Heart right ventricle (tissue), 16 donors: Measurements from ENCODE around the gene SDS. TPM values are rescaled to one million over a fixed set of nuclear protein-coding genes. Genes with fewer than 3 reads are reported as not detected.

ENCODE experiments used
- ATAC-seq, 8 donors: fragments of 200-7000 bp; cut with Tn5 transposase; one replicate each; pipeline ENCODE4 v1.9.1; 2020; ENCODE audit warnings: mild to moderate bottlenecking in 8 of 8, moderate library complexity in 8 of 8, moderate number of reproducible peaks in 1 of 8
- DNase-seq, 2 donors: peaks; one replicate each; pipeline ENCODE4 v3.0.0-alpha.2; 2020
- H3K27ac ChIP-seq, 10 donors: fragments of 200-600 bp; sonication (generic) in 2 of 10; one replicate each; pipeline versions ENCODE4 v1.5.0 to v1.8.0; 2020 to 2022; ENCODE audit warnings: mild to moderate bottlenecking in 3 of 10
- H3K27me3 ChIP-seq, 7 donors: fragments of 200-600 bp; one replicate each; pipeline ENCODE4 v1.8.0; 2021 to 2022; ENCODE audit warnings: mild to moderate bottlenecking in 2 of 7
- H3K36me3 ChIP-seq, 9 donors: fragments of 200-600 bp; sonication (generic) in 1 of 9; one replicate each; pipeline versions ENCODE4 v1.5.0 to v1.8.0; 2020 to 2022; ENCODE audit warnings: mild to moderate bottlenecking in 2 of 9
- H3K4me1 ChIP-seq, 9 donors: fragments of 200-600 bp; sonication (generic) in 1 of 9; one replicate each; pipeline versions ENCODE4 v1.5.0 to v1.8.0; 2020 to 2022; ENCODE audit warnings: mild to moderate bottlenecking in 4 of 9
- H3K4me3 ChIP-seq, 10 donors: fragments of 200-600 bp; sonication (generic) in 2 of 10; one replicate each; pipeline versions ENCODE4 v1.5.0 to v1.8.0; 2020 to 2022; ENCODE audit warnings: mild to moderate bottlenecking in 7 of 10, moderate library complexity in 2 of 10
- H3K9me3 ChIP-seq, 11 donors: fragments of 200-600 bp in 10 of 11; sonication (generic) in 2 of 11; one replicate each; pipeline versions ENCODE4 v1.5.0 to v1.8.0; 2013 to 2022; ENCODE audit warnings: mild to moderate bottlenecking in 2 of 11, control low read depth in 1 of 11, moderate library complexity in 1 of 11
- WGBS, 2 donors: extraction: QIAGEN DNeasy Blood & Tissue Kit; methylation state at CpG; one replicate each; pipeline ENCODE4 v1.1.7; 2013; ENCODE audit warnings: inconsistent platforms in 1 of 2; 5-methylcytosine and 5-hydroxymethylcytosine counted together
- intact Hi-C, 10 donors: fragments of 100-400 bp; cut with DNase I; formaldehyde crosslinking; loops; one replicate each; pipeline versions ENCODE4 v1.11.1 to v1.14.2; 2022
- polyA plus RNA-seq, 2 donors: library from polyadenylated mRNA; stranded (reverse); fragments of 200-250 nt; gene quantifications; one replicate each; pipeline ENCODE4 v1.2.3, GENCODE V29; 2013
- total RNA-seq, 10 donors: library from RNA; stranded (reverse); fragmentation: NEBNext Ultra II Directional in 3 of 10; extraction: Animal tissue kit (Norgen Biotek cat#: 25700) in 3 of 10; gene quantifications; one replicate each; pipeline versions ENCODE4 v1.2.1 to v1.2.4, GENCODE V29; 2021 to 2023
- TF ChIP-seq, protein P1 (sequence below), 9 donors: fragments of 200-600 bp; sonication (generic) in 2 of 9; IDR thresholded peaks; one replicate each; pipeline versions ENCODE4 v1.5.0 to v1.8.0; 2021 to 2022; ENCODE audit warnings: antibody characterized with exemption in 9 of 9, mild to moderate bottlenecking in 5 of 9, moderate library complexity in 1 of 9
- donor health status: Arrhythmogenic right ventricular cardiomyopathy.
- donor health status: ischemic (EF 13 %, LVEDD 7.1; RV severe dilation, severe dysfunction).
- donor health status: healthy with polysubstance abuse.
- donor health status: DM: no; HTN: yes; CAD: no.
- donor health status: DM: no; HTN: no; CAD: no.
- donor health status: ischemic (EF 25% LVEDD 6.9; RV normal size, moderate dysfunction).
- donor health status: ischemic (EF 25% LVEDD 5.7; RV mildly dilated, moderate dysfunction).
- donor health status: healthy.
- donor health status: DM: yes; HTN: yes; CAD: no.
- donor health status: Ischemic cardiomyopathy.
- donor health status: ischemic (EF 35%, LVEDD 5.7; RV mildly dilated, moderate dysfunction).
- donor health status: nonischemic (EF 11% LVEDD 7.7; RV severe dilation, severe dysfunction).
- donor health status: DM: yes; HTN: yes; CAD: no.
- donor health status: PGD.
- donor health status: ischemic (EF 29% LVEDD 5.4; RV normal size, mild dysfunction).
- donor health status: nonischemic (EF 23%, LVEDD 6.1; RV moderate dilation, normal function).

The SDS gene
- total and polyA plus RNA-seq, 12 donors, result 0.18 to 1.6 (median 0.33) TPM; not detected in 7

GRCh38 chr12:113382206-113382605 lies 21.5 kb downstream of the SDS start:
- no peak for DNase-seq
- intact Hi-C loops, result no loop called here
- no peaks in the 10 kb centered on the region for H3K27me3 ChIP-seq
- no peak overlapping the region for H3K27ac ChIP-seq
- H3K36me3 ChIP-seq, result peaks cover 0 to 95% (median 41%) of the 10 kb centered on the region in 9 donors
- no peak overlapping the region for H3K4me3 ChIP-seq
- TF ChIP-seq, protein P1, sequence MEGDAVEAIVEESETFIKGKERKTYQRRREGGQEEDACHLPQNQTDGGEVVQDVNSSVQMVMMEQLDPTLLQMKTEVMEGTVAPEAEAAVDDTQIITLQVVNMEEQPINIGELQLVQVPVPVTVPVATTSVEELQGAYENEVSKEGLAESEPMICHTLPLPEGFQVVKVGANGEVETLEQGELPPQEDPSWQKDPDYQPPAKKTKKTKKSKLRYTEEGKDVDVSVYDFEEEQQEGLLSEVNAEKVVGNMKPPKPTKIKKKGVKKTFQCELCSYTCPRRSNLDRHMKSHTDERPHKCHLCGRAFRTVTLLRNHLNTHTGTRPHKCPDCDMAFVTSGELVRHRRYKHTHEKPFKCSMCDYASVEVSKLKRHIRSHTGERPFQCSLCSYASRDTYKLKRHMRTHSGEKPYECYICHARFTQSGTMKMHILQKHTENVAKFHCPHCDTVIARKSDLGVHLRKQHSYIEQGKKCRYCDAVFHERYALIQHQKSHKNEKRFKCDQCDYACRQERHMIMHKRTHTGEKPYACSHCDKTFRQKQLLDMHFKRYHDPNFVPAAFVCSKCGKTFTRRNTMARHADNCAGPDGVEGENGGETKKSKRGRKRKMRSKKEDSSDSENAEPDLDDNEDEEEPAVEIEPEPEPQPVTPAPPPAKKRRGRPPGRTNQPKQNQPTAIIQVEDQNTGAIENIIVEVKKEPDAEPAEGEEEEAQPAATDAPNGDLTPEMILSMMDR (IDR thresholded peaks at IDR 0.05), result no peak
- no peaks in the 10 kb centered on the region for H3K9me3 ChIP-seq
- WGBS, 2 donors, result 93 to 95% methylated on average over 4 of the region's 4 CpGs
- no peaks in the 10 kb centered on the region for H3K4me1 ChIP-seq
- no peak for ATAC-seq

DNA sequence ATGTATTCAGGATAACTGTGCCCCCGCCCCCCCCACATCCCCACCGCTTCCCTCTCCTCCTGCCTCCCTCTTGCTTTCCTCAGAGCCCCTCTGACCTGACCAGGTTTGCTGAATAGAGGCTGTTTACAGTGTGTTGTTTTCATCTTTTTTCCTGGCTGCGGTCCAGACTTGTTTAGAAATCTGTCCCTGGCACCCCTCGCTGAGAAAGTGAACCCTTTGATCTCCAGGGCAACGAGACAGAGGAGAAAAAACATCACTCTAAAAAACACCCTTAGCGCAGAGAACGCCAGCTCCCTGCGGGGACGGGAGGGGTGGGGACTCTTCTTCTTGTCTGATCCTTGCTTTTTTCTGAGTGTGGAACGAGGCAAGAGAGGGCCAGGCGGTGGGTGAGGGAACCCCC lies 22.5 kb downstream of the SDS start:
- TF ChIP-seq, protein P1 (IDR thresholded peaks at IDR 0.05), result no peak
- ATAC-seq, result no peak
- Histone ChIP-seq H3K4me3 (no peak overlapping the region), H3K9me3 (no peaks in the 10 kb centered on the region), H3K27ac (no peak overlapping the region), H3K27me3 (no peaks in the 10 kb centered on the region), H3K36me3 (peaks cover 0 to 95% (median 40%) of the 10 kb centered on the region in 9 donors), H3K4me1 (no peaks in the 10 kb centered on the region)
- intact Hi-C loops, result no loop called here
- DNase-seq, result no peak
- WGBS, 2 donors, result 82% methylated on average over 11 of the region's 11 CpGs

DNA sequence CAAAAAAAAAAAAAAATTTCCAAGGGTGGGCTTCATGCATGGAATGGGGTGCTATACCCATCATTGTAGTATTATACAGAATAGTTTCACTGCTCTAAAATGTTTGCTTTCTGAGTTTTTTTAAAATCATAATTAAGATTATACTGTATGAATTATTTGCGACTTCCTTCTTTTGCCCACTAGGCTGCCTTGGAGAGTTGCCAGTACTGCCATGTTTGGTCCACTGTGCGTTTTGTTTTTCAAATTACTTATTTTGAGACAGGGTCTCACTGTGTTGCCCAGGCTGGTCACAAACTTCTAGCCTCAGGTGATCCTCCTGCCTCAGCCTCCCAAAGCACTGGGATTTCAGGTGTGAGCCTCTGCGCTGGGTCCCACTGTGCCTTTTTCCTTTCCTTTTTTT lies 25.4 kb downstream of the SDS start:
- H3K9me3 ChIP-seq, result peaks cover 0 to 8% (median 0%) of the 10 kb centered on the region in 11 donors
- H3K27ac ChIP-seq, result no peak overlapping the region
- H3K4me1 ChIP-seq, result no peaks in the 10 kb centered on the region
- no peak overlapping the region for H3K4me3 ChIP-seq
- no peak for DNase-seq
- 90 to 92% methylated on average over 3 of the region's 3 CpGs for WGBS, 2 donors
- no peak for ATAC-seq
- no peaks in the 10 kb centered on the region for H3K27me3 ChIP-seq
- H3K36me3 ChIP-seq, result peaks cover 0 to 95% (median 55%) of the 10 kb centered on the region in 9 donors
- TF ChIP-seq, protein P1 (IDR thresholded peaks at IDR 0.05), result no peak
- intact Hi-C loops, result loop anchor here in 1 of 10 donors (5.0 kb wide), 1 partner anchor 76 kb away; no protein-coding TSS in a partner anchor

GRCh38 chr12:113374823-113375428 lies 28.8 kb downstream of the SDS start:
- TF ChIP-seq, protein P1 (IDR thresholded peaks at IDR 0.05), result no peak
- Histone ChIP-seq H3K4me1 (no peaks in the 10 kb centered on the region), H3K9me3 (peaks cover 0 to 8% (median 0%) of the 10 kb centered on the region in 11 donors), H3K27me3 (no peaks in the 10 kb centered on the region), H3K36me3 (peaks cover 0 to 92% (median 42%) of the 10 kb centered on the region in 9 donors), H3K27ac (no peak overlapping the region), H3K4me3 (no peak overlapping the region)
- WGBS, 2 donors, result 91 to 94% methylated on average over 4 of the region's 4 CpGs
- ATAC-seq, result no peak
- intact Hi-C loops, result loop anchor here in 1 of 10 donors (5.0 kb wide), 1 partner anchor 73 kb away; no protein-coding TSS in a partner anchor
- DNase-seq, result no peak
